CD4-positive, alpha-beta T cell treated with Interleukin-1 beta for 1 hour (primary cell): Measurements from ENCODE around the gene ATP6V1G2.

Source experiments
- DNase-seq, 2 donors: peaks; one replicate each; pipeline ENCODE4 v3.0.0-alpha.2; 2020 to 2022

The ATP6V1G2 gene

GRCh38 chr6:31547727-31548543 lies 1.5 kb upstream of the ATP6V1G2 start:
- DNase-seq: no peak

- peak; percentile 91 to 95 for DNase-seq
These were observed 734 bp upstream of the ATP6V1G2 start, which contains the start of gene NFKBIL1 for GRCh38 chr6:31546958-31547726. NFKBIL1 (plus strand) TSS chr6:31547608; CDS start chr6:31547695, 87 bp downstream.

- no peak for DNase-seq
These were observed 1.1 kb downstream of the ATP6V1G2 start for GRCh38 chr6:31545291-31545690.

- DNase-seq: no peak
These were observed 1.7 kb downstream of the ATP6V1G2 start for GRCh38 chr6:31544676-31545075.

GRCh38 chr6:31543639-31544038 lies 2.8 kb downstream of the ATP6V1G2 start:
- no peak for DNase-seq

GRCh38 chr6:31541658-31542521 lies 4.5 kb downstream of the ATP6V1G2 start, which contains the start of gene DDX39B:
DDX39B (minus strand) TSS chr6:31542003; CDS start chr6:31540532, 1,471 bp downstream.
- DNase-seq: peak; percentile 96

- peak; percentile 73 to 82 for DNase-seq
These were observed 5.2 kb downstream of the ATP6V1G2 start for GRCh38 chr6:31541059-31541657.

GRCh38 chr6:31540640-31541039 lies 5.8 kb downstream of the ATP6V1G2 start:
- DNase-seq: no peak

- peak in 1 of 2 donors; percentile 40 for DNase-seq
These were observed 7.5 kb downstream of the ATP6V1G2 start for GRCh38 chr6:31538805-31539400.

GRCh38 chr6:31535538-31536324 lies 10.7 kb downstream of the ATP6V1G2 start:
- no peak for DNase-seq

- no peak for DNase-seq
These were observed 11.8 kb downstream of the ATP6V1G2 start for GRCh38 chr6:31534521-31535040.

- no peak for DNase-seq
These were observed 12.4 kb downstream of the ATP6V1G2 start for GRCh38 chr6:31534011-31534410.

- DNase-seq: no peak
These were observed 13.0 kb downstream of the ATP6V1G2 start for GRCh38 chr6:31533455-31533841.

- no peak for DNase-seq
These were observed 13.6 kb downstream of the ATP6V1G2 start for GRCh38 chr6:31532644-31533454.

GRCh38 chr6:31531771-31532643 lies 14.4 kb downstream of the ATP6V1G2 start:
- no peak for DNase-seq

- DNase-seq: no peak
These were observed 15.2 kb downstream of the ATP6V1G2 start for GRCh38 chr6:31531162-31531561.

GRCh38 chr6:31530659-31531058 lies 15.7 kb downstream of the ATP6V1G2 start:
- no peak for DNase-seq

GRCh38 chr6:31529329-31530150 lies 16.9 kb downstream of the ATP6V1G2 start:
- DNase-seq: no peak
